GM12875 (cell line): Measurements from ENCODE around the gene GJB3.

Source experiments
- H3K4me3 ChIP-seq: one replicate; pipeline ENCODE4 v1.5.1; 2011; ENCODE audit warnings: low read depth, low read length, control low read depth
- TF ChIP-seq, protein P1 (sequence below): IDR thresholded peaks from 2 replicates; pipeline ENCODE4 v1.5.1; 2011; ENCODE audit warnings: low read depth, mild to moderate bottlenecking, control low read depth, inconsistent platforms, low read length, moderate library complexity, borderline replicate concordance; ENCODE audit not compliant: insufficient read depth

Gene GJB3

DNA sequence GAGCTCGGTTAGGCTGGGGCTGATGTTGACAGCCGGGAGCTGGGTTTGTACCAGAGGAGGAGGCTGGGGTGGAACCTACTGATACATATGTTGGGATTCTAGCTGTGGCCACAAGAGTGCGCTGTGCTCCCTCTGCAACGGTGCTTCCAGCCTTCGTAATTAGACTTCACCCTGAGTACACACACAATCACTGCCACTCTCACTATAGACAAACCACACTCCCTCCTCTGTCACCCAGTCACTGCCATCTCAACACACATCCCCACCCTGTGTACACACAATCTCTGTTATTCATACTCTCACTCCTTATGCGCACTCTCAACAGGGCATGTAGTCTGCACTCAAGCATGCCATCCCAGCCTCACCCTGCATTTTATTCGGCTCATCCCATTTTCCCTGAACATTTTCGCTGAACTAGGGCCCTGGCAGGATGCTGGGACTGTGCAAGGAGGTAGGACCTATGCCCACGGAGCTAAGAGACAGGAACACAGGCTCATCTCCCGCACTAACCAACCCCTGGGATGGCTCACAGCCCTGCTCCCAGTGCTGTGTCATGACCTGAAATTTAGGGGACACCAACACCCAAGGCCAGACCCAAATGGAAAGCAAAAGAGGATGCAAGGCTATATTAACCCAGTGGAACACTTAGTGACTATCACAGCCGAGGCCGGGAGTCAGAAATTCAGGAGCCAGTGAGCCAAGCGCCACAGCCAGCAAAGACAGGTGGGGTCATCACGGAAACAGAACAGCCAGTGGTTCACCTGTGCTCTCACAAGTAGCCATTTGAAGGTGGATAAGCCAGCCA is 5.7 kb downstream of the GJB3 start:
- TF ChIP-seq, protein P1, sequence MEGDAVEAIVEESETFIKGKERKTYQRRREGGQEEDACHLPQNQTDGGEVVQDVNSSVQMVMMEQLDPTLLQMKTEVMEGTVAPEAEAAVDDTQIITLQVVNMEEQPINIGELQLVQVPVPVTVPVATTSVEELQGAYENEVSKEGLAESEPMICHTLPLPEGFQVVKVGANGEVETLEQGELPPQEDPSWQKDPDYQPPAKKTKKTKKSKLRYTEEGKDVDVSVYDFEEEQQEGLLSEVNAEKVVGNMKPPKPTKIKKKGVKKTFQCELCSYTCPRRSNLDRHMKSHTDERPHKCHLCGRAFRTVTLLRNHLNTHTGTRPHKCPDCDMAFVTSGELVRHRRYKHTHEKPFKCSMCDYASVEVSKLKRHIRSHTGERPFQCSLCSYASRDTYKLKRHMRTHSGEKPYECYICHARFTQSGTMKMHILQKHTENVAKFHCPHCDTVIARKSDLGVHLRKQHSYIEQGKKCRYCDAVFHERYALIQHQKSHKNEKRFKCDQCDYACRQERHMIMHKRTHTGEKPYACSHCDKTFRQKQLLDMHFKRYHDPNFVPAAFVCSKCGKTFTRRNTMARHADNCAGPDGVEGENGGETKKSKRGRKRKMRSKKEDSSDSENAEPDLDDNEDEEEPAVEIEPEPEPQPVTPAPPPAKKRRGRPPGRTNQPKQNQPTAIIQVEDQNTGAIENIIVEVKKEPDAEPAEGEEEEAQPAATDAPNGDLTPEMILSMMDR, result peak; percentile 87
- H3K4me3 ChIP-seq, result no peak overlapping the region

DNA sequence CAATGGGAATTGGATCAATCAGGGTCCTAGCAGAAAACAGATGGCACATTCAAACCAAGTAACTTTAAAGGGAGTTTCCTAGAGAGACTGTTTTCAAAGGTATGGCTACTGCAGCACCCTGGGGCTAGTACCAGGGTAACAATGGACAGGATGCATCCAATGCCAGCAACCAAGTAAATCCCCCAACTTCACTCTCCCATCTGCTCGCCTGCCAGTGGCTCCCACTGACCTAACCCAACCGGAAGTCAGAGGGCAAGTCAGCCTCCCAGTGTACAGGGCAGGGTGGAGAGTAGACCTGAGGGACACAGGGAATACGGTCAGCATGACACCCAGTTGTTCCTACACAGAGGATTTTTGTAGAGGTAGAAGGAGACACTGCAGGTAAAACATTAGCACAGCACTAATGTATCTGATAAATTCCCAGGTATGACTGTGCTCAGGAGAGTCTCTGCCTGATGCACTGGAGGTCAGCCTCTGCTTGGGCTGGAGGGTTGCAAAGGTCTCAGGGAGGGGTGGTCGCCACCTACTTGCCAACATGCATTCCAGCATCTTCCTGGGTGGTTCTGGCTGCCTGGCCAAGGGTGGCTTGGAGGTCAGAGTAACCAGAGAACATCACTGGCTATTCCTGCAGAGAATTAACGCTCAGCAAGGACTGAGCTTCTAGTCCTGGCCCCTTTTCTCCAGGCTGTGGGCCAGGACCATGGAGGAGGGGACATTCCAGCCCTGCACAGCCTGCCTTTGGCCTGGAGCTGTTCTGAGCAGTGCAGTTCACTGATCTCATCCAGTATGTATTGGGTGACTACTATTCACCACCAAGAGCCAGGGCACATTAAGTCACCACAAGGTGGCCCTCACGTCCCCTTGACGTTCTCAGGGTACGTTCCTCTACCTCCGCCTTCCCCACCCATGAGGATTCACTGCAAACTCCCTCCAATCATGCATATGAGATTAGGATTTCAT is 6.7 kb downstream of the GJB3 start:
- no peak overlapping the region for H3K4me3 ChIP-seq
- TF ChIP-seq, protein P1, result peak; percentile 36; the same call in 1 of the 2 replicates

DNA sequence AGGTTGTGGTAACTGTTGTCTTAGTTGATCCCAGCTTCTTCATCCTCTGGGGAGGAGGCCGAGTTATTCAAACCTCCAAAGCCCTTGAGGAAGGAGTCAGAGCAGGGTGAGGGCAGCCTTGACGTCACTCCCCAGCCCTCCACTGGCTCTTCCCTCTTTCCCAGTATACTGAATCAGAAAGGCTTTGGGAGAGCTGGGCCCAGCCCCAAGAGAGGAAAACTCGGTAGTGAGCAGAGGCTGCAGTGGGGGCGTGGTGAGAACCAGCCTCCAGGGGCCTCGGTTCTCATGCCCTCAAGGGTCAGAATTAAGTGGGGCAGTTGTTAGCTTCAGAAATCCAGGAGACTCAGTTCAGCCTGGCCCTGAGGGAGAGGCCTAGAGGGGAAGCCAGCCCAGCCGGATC is 10.0 kb downstream of the GJB3 start:
- H3K4me3 ChIP-seq, result no peak overlapping the region
- TF ChIP-seq, protein P1, result no peak

DNA sequence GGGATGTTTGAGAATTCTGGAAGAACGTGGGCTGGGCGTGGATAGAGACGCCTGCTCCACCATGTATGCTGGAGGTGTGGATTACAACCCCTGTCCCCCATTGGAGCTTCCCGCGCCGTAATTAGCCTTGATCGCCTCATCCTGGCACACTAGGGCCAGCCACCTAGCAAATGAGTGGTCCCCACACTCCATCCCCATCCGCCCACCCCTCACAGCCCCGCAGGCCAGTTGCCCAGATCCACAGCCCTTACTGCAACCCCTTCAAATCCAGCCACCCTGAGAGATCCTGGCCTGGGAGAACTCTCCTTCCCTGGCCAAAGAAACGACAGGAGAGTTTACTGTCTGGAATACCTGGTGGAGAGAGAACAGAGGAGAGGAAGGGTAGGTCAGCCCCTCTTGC is 11.4 kb downstream of the GJB3 start:
- TF ChIP-seq, protein P1, result no peak
- no peak overlapping the region for H3K4me3 ChIP-seq

DNA sequence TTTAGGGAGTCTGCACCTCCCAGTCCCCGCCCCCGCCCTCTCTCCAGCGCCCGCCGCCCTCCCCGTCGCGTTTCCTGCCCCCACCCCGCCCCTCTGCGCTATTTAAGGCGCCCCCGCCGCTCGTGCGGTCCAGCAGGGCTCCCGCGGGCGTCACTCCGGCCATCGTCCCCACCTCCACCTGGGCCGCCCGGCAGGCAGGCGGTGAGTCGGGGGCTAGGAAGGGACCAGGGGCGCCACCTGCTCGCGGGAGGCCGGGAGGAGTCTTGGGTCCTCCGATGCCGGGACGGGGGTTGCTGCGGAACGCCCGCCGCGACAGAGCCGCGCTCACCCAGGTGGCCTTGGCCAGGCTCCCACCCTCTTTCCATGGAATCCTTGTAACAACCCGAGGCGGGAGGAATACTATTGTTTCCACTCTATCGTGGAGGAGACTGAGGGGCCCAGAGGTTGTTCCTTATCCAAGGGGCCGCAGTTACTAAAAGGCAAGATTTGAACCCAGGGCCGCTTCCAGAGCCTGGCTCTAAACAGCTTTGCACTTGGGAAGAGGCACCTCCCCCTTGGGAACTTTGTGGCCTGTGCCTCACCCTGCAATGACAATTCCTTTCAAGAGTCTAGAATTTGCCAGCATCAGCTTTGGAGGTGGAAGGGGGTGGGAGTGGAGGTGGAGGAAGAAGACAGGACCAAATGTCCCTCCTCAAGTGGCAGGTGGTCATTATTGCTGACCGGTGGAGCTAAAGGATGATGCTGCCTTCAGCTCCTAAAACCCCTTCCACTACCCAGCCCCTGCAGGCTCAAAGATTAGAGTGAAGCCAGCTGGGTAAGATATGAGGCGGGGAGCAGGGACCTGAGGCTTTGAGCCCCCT is 12.1 kb downstream of the GJB3 start, which contains the start of gene GJA4:
Gene GJA4, plus strand, starts transcription at position 132 of the 860 bp plus-strand sequence. CDS start 1,215 bp downstream, outside the sequence.
- H3K4me3 ChIP-seq, result no peak within 1 kb of the TSS
- TF ChIP-seq, protein P1, result no peak

DNA sequence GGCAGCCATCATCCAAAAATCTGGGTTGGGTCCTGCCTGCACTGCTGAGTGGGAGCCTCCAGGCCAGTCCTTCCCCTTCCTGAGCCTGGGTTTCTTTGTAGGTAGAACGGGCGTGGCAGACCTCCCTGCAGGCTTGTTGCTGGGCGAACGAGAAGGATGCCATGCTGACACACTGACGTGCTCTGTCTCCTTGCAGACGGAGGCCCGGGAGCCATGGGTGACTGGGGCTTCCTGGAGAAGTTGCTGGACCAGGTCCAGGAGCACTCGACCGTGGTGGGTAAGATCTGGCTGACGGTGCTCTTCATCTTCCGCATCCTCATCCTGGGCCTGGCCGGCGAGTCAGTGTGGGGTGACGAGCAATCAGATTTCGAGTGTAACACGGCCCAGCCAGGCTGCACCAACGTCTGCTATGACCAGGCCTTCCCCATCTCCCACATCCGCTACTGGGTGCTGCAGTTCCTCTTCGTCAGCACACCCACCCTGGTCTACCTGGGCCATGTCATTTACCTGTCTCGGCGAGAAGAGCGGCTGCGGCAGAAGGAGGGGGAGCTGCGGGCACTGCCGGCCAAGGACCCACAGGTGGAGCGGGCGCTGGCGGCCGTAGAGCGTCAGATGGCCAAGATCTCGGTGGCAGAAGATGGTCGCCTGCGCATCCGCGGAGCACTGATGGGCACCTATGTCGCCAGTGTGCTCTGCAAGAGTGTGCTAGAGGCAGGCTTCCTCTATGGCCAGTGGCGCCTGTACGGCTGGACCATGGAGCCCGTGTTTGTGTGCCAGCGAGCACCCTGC is 13.2 kb downstream of the GJB3 start:
- TF ChIP-seq, protein P1, result no peak
- H3K4me3 ChIP-seq, result no peak overlapping the region
